Measurements from ENCODE around the gene AKNA.
A peak's percentile ranks its signal among the peaks of the same experiment; 100 is the strongest.

Gene AKNA

DNA sequence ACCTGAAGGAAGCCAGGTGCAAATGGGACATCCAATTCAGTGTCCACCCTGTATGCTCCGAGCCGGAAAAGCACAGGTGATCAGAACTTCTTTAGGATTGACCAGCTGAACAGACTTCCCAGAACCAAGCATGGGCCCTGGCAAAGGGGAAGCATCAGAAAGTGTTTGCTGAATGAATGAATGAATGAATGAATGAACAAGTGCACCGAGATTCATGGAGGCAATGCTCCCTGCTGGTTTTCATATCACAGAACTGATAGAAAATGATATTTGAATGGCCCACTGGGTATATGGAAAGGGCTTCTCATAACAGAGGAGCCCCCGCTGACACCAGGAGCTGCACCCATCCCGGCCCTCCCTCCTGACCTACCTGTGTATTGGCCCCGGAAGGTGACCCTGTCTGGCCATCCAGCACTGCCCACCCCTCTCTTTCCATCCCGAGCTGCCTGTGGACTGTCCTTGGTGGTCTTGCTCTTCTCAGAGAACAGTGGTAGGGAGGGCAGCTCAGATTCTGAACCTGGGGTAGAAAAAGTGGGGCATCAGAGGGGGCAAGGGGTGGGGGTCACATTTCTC, 42.2 kb downstream of the AKNA start:
- Histone ChIP-seq H2BK5ac (ENCODE audit: low read length) (no peak overlapping the region), H3K18ac (ENCODE audit: low read length) (no peak overlapping the region), H3K4ac (ENCODE audit: low read length) (no peak overlapping the region), H2AK5ac (ENCODE audit: low read depth, low read length) (no peak overlapping the region), H2AFZ (ENCODE audit: low read length) (no peak overlapping the region), H3K14ac (ENCODE audit: low read length) (no peak overlapping the region), H3K27ac (replicated peaks; ENCODE audit: low read length) (no peak overlapping the region), H3K23ac (ENCODE audit: low read depth, low read length, poor library complexity) (no peak overlapping the region), H3K9me3 (replicated peaks in 1 of 2; ENCODE audit: control insufficient read depth in 2 of 2, insufficient read depth in 1 of 2, low read depth in 1 of 2, low read length in 2 of 2) (no peaks in the 10 kb centered on the region), H4K91ac (ENCODE audit: low read depth, low read length, poor library complexity) (no peak overlapping the region), H3K36me3 (replicated peaks in 1 of 2; ENCODE audit: control insufficient read depth in 2 of 2, insufficient read depth in 2 of 2, low read length in 2 of 2) (peaks cover 24 to 85% of the 10 kb centered on the region in 2 donors), H3K27me3 (ENCODE audit: control insufficient read depth in 3 of 3, insufficient read depth in 3 of 3, low read depth in 1 of 3, low read length in 3 of 3) (no peaks in the 10 kb centered on the region), H3K9ac (ENCODE audit: low read depth, low read length, poor library complexity) (no peak overlapping the region), H3K4me3 (ENCODE audit: low read length in 2 of 2) (no peak overlapping the region), H3K4me2 (ENCODE audit: insufficient read depth, low read length, poor library complexity, severe bottlenecking) (no peak overlapping the region), H3K79me1 (ENCODE audit: low read depth, low read length) (no peaks in the 10 kb centered on the region), H4K8ac (ENCODE audit: low read depth, low read length) (no peak overlapping the region), H2BK12ac (ENCODE audit: low read length) (no peak overlapping the region), H2BK15ac (ENCODE audit: low read length) (no peak overlapping the region), H2BK120ac (ENCODE audit: low read depth, low read length) (no peak overlapping the region), H3K4me1 (ENCODE audit: control insufficient read depth in 2 of 2, insufficient read depth in 1 of 2, low read depth in 1 of 2, low read length in 2 of 2) (peaks cover 9 to 18% of the 10 kb centered on the region in 2 donors)
- DNase-seq (ENCODE audit: low spot score) = no peak
- no CpG with 5 or more reads among the region's 7 CpGs for WGBS, 2 donors (ENCODE audit: extremely low coverage in 2 of 2, insufficient read length in 2 of 2, insufficient replicate concordance in 1 of 2)

DNA sequence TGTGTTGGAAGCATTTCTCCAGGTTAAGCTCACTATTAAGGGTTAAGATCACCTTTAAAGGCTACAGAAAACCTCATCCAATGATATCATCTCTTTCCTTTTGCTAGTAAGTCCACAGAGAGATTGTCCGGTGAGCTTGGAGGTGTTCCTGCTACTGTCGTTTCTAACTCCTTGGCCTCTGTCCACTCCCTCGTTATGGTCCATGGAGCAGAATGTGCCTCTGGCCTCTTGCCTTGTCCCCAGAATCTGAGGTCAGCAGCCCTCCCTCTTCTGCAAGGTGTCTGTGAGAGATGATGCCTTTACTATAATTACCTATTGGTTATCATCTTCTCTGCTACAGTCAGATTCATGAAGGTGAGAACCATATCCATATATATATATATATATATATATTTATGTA, 43.1 kb downstream of the AKNA start:
- no peak overlapping the region for H2BK12ac ChIP-seq (ENCODE audit: low read length)
- no peak overlapping the region for H3K9ac ChIP-seq (ENCODE audit: low read depth, low read length, poor library complexity)
- no peak overlapping the region for H3K27ac ChIP-seq (replicated peaks; ENCODE audit: low read length)
- H2AFZ ChIP-seq (ENCODE audit: low read length) = no peak overlapping the region
- H3K4me2 ChIP-seq (ENCODE audit: insufficient read depth, low read length, poor library complexity, severe bottlenecking) = no peak overlapping the region
- H3K27me3 ChIP-seq (ENCODE audit: control insufficient read depth in 3 of 3, insufficient read depth in 3 of 3, low read depth in 1 of 3, low read length in 3 of 3) = no peaks in the 10 kb centered on the region
- no CpG with 5 or more reads among the region's 3 CpGs for WGBS, 2 donors (ENCODE audit: extremely low coverage in 2 of 2, insufficient read length in 2 of 2, insufficient replicate concordance in 1 of 2)
- H3K18ac ChIP-seq (ENCODE audit: low read length) = no peak overlapping the region
- H3K9me3 ChIP-seq (replicated peaks in 1 of 2; ENCODE audit: control insufficient read depth in 2 of 2, insufficient read depth in 1 of 2, low read depth in 1 of 2, low read length in 2 of 2) = no peaks in the 10 kb centered on the region
- no peak overlapping the region for H4K91ac ChIP-seq (ENCODE audit: low read depth, low read length, poor library complexity)
- H3K4me1 ChIP-seq (ENCODE audit: control insufficient read depth in 2 of 2, insufficient read depth in 1 of 2, low read depth in 1 of 2, low read length in 2 of 2) = peaks cover 9 to 18% of the 10 kb centered on the region in 2 donors
- DNase-seq (ENCODE audit: low spot score) = no peak
- no peak overlapping the region for H2AK5ac ChIP-seq (ENCODE audit: low read depth, low read length)
- H4K8ac ChIP-seq (ENCODE audit: low read depth, low read length) = no peak overlapping the region
- no peak overlapping the region for H3K4ac ChIP-seq (ENCODE audit: low read length)
- no peaks in the 10 kb centered on the region for H3K79me1 ChIP-seq (ENCODE audit: low read depth, low read length)
- H3K4me3 ChIP-seq (ENCODE audit: low read length in 2 of 2) = no peak overlapping the region
- peaks cover 27 to 84% of the 10 kb centered on the region in 2 donors for H3K36me3 ChIP-seq (replicated peaks in 1 of 2; ENCODE audit: control insufficient read depth in 2 of 2, insufficient read depth in 2 of 2, low read length in 2 of 2)
- H2BK15ac ChIP-seq (ENCODE audit: low read length) = no peak overlapping the region
- no peak overlapping the region for H2BK120ac ChIP-seq (ENCODE audit: low read depth, low read length)
- H2BK5ac ChIP-seq (ENCODE audit: low read length) = no peak overlapping the region
- H3K23ac ChIP-seq (ENCODE audit: low read depth, low read length, poor library complexity) = no peak overlapping the region
- no peak overlapping the region for H3K14ac ChIP-seq (ENCODE audit: low read length)

- Histone ChIP-seq H3K79me1 (ENCODE audit: low read depth, low read length) (no peaks in the 10 kb centered on the region), H4K8ac (ENCODE audit: low read depth, low read length) (no peak overlapping the region), H3K27ac (replicated peaks; ENCODE audit: low read length) (no peak overlapping the region), H3K9ac (ENCODE audit: low read depth, low read length, poor library complexity) (peak overlapping the region; percentile 0), H3K4me1 (ENCODE audit: control insufficient read depth in 2 of 2, insufficient read depth in 1 of 2, low read depth in 1 of 2, low read length in 2 of 2) (peaks cover 6 to 13% of the 10 kb centered on the region in 2 donors), H2BK12ac (ENCODE audit: low read length) (no peak overlapping the region), H4K91ac (ENCODE audit: low read depth, low read length, poor library complexity) (no peak overlapping the region), H3K23ac (ENCODE audit: low read depth, low read length, poor library complexity) (no peak overlapping the region), H3K27me3 (ENCODE audit: control insufficient read depth in 3 of 3, insufficient read depth in 3 of 3, low read depth in 1 of 3, low read length in 3 of 3) (no peaks in the 10 kb centered on the region), H3K14ac (ENCODE audit: low read length) (no peak overlapping the region), H2BK15ac (ENCODE audit: low read length) (no peak overlapping the region), H3K36me3 (replicated peaks in 1 of 2; ENCODE audit: control insufficient read depth in 2 of 2, insufficient read depth in 2 of 2, low read length in 2 of 2) (peaks cover 25 to 81% of the 10 kb centered on the region in 2 donors), H3K4me3 (ENCODE audit: low read length in 2 of 2) (no peak overlapping the region), H2BK120ac (ENCODE audit: low read depth, low read length) (no peak overlapping the region), H2AFZ (ENCODE audit: low read length) (no peak overlapping the region), H3K9me3 (replicated peaks in 1 of 2; ENCODE audit: control insufficient read depth in 2 of 2, insufficient read depth in 1 of 2, low read depth in 1 of 2, low read length in 2 of 2) (no peaks in the 10 kb centered on the region), H2AK5ac (ENCODE audit: low read depth, low read length) (no peak overlapping the region), H3K4me2 (ENCODE audit: insufficient read depth, low read length, poor library complexity, severe bottlenecking) (no peak overlapping the region), H2BK5ac (ENCODE audit: low read length) (no peak overlapping the region), H3K4ac (ENCODE audit: low read length) (no peak overlapping the region), H3K18ac (ENCODE audit: low read length) (no peak overlapping the region)
- DNase-seq (ENCODE audit: low spot score) = no peak
- WGBS, 2 donors (ENCODE audit: extremely low coverage in 2 of 2, insufficient read length in 2 of 2, insufficient replicate concordance in 1 of 2) = no CpG with 5 or more reads among the region's 11 CpGs
These were observed 43.6 kb downstream of the AKNA start for GRCh38 chr9:114344188-114344566.

- H2BK15ac ChIP-seq (ENCODE audit: low read length) = no peak overlapping the region
- no peaks in the 10 kb centered on the region for H3K9me3 ChIP-seq (replicated peaks in 1 of 2; ENCODE audit: control insufficient read depth in 2 of 2, insufficient read depth in 1 of 2, low read depth in 1 of 2, low read length in 2 of 2)
- no peak overlapping the region for H3K9ac ChIP-seq (ENCODE audit: low read depth, low read length, poor library complexity)
- no peaks in the 10 kb centered on the region for H3K27me3 ChIP-seq (ENCODE audit: control insufficient read depth in 3 of 3, insufficient read depth in 3 of 3, low read depth in 1 of 3, low read length in 3 of 3)
- H2BK5ac ChIP-seq (ENCODE audit: low read length) = no peak overlapping the region
- no peak overlapping the region for H2BK12ac ChIP-seq (ENCODE audit: low read length)
- WGBS, 2 donors (ENCODE audit: extremely low coverage in 2 of 2, insufficient read length in 2 of 2, insufficient replicate concordance in 1 of 2) = no CpG with 5 or more reads among the region's 9 CpGs
- no peak overlapping the region for H3K4ac ChIP-seq (ENCODE audit: low read length)
- peaks cover under 1 to 9% of the 10 kb centered on the region in 2 donors for H3K4me1 ChIP-seq (ENCODE audit: control insufficient read depth in 2 of 2, insufficient read depth in 1 of 2, low read depth in 1 of 2, low read length in 2 of 2)
- no peak overlapping the region for H3K27ac ChIP-seq (replicated peaks; ENCODE audit: low read length)
- no peak overlapping the region for H2AK5ac ChIP-seq (ENCODE audit: low read depth, low read length)
- no peak overlapping the region for H3K23ac ChIP-seq (ENCODE audit: low read depth, low read length, poor library complexity)
- no peak overlapping the region for H2AFZ ChIP-seq (ENCODE audit: low read length)
- DNase-seq (ENCODE audit: low spot score) = no peak
- peaks cover 25 to 75% of the 10 kb centered on the region in 2 donors for H3K36me3 ChIP-seq (replicated peaks in 1 of 2; ENCODE audit: control insufficient read depth in 2 of 2, insufficient read depth in 2 of 2, low read length in 2 of 2)
- H3K79me1 ChIP-seq (ENCODE audit: low read depth, low read length) = no peaks in the 10 kb centered on the region
- no peak overlapping the region for H4K91ac ChIP-seq (ENCODE audit: low read depth, low read length, poor library complexity)
- H3K4me2 ChIP-seq (ENCODE audit: insufficient read depth, low read length, poor library complexity, severe bottlenecking) = no peak overlapping the region
- no peak overlapping the region for H4K8ac ChIP-seq (ENCODE audit: low read depth, low read length)
- no peak overlapping the region for H3K18ac ChIP-seq (ENCODE audit: low read length)
- no peak overlapping the region for H3K14ac ChIP-seq (ENCODE audit: low read length)
- H3K4me3 ChIP-seq (ENCODE audit: low read length in 2 of 2) = no peak overlapping the region
- no peak overlapping the region for H2BK120ac ChIP-seq (ENCODE audit: low read depth, low read length)
These were observed 44.2 kb downstream of the AKNA start for GRCh38 chr9:114343471-114344187.

Measured in neuronal stem cell (in vitro differentiated cells).